ENCODE data around the gene RUVBL2.
"Not testable (repeated sequence)": the region's sequence is repeated elsewhere in the genome, so short reads cannot be mapped to it uniquely, and the experiment has no call there.

The RUVBL2 gene

GRCh38 chr19:49018388-49019241, 24.9 kb downstream of the RUVBL2 start:
- DNase-seq: not testable (repeated sequence)

- DNase-seq: peak; percentile 68
Measured at GRCh38 chr19:49019242-49019932, 25.7 kb downstream of the RUVBL2 start.

DNA sequence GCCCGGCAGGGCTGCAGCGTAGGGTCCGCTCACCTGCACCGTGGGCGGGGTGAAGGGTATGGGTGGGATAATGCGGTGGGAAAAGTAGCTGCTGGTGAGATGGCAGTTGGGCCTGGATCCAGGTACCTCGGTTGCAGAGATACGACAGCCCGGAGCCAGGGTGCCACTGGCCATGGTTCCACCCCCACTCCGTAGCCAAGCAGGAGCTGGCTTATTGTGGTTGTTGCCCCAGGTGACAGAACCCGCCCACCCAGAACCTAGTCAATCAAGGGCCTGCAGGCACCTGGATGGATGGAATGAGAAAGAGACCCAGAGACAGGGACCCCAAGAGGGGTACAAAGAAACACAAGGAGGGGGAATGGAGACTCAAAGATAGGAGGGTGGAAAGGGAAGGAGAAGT, 26.7 kb downstream of the RUVBL2 start:
- DNase-seq: no peak

DNA sequence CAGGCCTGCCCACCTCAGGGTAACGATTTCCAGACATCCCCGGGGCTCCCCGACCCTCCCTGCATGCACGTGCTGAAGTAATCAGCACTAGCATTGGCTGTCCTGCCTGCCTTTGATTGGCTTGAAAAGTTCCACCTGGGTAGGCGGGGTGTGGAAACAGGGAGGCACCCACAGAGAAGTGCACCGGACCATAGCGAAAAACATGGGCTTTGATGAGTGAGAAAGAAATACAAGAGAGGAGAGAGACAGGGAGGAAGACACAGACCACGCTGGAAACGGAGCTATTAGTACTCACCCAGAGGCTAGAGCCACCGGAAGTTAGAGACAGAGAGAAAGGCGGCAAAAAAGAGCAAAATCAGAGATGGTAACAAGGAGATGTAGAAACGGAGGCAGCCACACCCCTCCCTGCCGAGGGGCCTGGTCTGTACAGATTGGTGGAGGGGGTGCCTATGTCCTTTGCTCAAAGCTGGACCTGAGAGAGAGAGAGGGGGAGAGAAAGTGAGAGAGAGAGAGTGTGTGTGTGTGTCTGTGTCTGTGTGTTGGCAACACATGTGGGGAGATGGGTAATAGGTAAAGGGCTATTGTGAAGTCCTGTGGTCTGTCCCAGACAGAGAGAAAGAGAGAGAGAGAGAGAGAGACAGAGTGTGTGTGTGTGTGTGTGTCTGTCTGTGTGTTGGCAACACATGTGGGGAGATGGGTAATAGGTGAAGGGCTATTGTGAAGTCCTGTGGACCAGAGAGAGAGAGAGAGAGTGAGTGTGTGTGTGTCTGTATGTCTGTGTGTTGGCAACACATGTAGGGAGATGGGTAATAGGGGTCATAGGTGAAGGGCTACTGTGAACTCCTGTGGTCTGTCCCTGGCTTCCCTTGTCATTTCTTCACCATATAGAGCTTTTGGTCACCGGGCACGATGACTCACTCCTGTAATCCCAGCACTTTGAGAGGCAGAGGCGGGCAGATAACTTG, 27.5 kb downstream of the RUVBL2 start:
- DNase-seq: no peak

- DNase-seq: no peak
Measured at GRCh38 chr19:49022116-49022515, 28.4 kb downstream of the RUVBL2 start.

DNA sequence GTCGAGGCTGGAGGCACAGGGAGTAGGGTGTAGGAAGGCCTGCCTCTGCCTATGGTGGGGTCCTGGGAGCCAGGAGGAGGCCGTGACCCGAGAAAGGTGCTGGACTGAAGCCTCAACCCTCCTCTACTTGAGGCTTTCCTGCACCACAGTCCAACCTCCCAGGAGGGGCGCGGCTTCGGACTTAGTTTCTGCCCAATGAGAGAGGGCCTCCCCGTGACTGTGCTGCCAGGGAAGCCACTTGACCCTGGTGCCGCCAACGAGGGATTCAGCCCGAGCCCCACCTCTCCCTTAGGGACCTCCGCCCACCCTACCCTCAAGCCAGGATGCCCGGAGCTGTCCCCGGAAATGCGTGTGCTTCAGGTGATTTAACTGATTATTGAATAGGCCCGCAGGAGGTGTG, 30.5 kb downstream of the RUVBL2 start, which contains the start of gene CGB3:
Gene CGB3 (minus strand): TSS at position 101 of the 400 bp plus-strand sequence. CDS start 362 bp downstream, outside the sequence.
- not testable (repeated sequence) for DNase-seq

- DNase-seq: not testable (repeated sequence)
Measured at GRCh38 chr19:49025088-49025487, 31.4 kb downstream of the RUVBL2 start.

- DNase-seq: not testable (repeated sequence)
Measured at GRCh38 chr19:49025599-49025998, 31.9 kb downstream of the RUVBL2 start.

- not testable (repeated sequence) for DNase-seq
Measured at GRCh38 chr19:49028686-49029085, 35.0 kb downstream of the RUVBL2 start.

DNA sequence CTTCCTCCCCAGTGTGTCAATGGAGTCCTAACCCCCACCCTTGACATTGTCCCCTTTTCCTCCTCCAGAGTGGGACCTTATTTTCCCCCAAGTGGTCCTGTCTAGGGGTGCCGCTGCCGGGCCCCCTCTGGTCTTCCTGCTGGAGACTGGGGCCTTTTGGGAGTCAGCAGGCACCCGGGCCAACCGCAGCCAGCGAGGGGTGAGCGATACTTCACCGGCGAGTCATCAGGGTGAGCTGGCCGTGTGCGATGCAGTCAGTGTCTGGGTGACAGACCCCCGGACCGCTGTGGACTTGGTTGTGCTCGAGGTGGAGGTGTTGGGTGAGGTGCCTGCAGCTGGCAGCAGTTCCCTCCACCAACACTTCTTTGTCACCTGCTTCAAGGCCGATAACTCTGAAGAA, 36.1 kb downstream of the RUVBL2 start:
- DNase-seq: not testable (repeated sequence)

GRCh38 chr19:49030323-49030722, 36.6 kb downstream of the RUVBL2 start:
- DNase-seq: not testable (repeated sequence)

DNA sequence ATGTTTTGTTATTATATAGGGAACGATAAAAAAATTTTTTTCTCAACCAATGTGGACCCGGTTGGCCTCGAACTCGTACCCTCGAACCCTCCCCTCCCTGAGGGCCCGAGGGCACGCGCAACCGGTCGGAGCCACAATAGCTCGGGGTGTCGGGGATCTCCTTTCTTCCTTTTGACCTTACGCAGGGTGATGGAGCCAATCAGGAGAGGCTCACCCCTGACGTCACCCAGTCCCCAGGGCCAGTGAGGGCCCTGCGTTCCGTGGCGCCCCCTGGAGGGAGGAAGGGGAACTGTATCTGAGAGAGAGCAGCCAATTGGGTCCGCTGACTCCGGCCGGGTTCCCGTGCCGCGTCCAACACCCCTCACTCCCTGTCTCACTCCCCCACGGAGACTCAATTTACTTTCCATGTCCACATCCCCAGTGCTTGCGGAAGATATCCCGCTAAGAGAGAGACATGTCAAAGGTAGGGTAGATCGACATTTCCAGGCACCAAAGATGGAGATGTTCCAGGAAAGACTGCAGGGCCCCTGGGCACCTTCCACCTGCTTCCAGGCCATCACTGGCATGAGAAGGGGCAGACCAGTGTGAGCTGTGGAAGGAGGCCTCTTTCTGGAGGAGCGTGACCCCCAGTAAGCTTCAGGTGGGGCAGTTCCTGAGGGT, 38.1 kb downstream of the RUVBL2 start, which contains the start of gene CGB2:
Gene CGB2 (plus strand): TSS at position 249 of the 660 bp plus-strand sequence. CDS start 206 bp downstream, at position 455.
- peak; percentile 64 for DNase-seq

DNA sequence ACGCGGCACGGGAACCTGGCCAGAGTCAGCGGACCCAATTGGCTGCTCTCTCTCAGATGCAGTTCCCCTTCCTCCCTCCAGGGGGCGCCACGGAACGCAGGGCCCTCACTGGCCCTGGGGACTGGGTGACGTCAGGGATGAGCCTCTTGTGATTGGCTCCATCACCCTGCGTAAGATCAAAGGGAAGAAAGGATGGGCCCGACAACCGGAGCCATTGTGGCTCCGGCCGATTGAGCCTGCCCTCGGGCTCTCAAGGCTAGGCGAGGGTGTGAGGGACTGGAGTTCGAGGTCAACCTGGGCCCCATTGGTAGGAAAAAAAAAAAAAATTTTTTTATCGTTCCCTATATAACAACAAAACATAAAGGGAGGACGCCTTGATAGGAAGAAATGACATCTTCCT, 43.1 kb downstream of the RUVBL2 start, which contains the start of gene CGB1:
Gene CGB1 (minus strand): TSS at position 81 of the 400 bp plus-strand sequence. CDS start 184 bp downstream, outside the sequence.
- DNase-seq: not testable (repeated sequence)

DNA sequence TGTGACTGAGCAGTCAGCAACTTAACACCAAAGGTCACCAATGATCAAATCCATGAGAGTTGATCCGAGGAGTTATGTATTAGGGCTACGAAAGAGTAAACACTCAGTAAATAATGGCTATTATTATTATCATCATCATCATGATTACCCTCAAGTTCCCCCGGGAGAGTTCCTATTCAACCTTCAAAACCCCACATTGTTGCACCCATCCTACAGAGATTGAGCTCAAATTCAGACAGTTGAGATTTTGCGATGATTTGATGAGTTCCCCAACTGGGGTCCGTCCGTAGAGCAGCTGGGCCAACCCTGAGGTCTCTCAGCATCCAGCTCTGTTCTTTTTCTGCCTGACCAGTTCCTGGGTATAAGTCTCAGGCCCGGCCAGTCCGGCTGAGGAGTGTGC, 44.4 kb downstream of the RUVBL2 start:
- not testable (repeated sequence) for DNase-seq

GRCh38 chr19:49038557-49039276, 45.0 kb downstream of the RUVBL2 start:
- not testable (repeated sequence) for DNase-seq

GRCh38 chr19:49039736-49040135, 46.0 kb downstream of the RUVBL2 start:
- not testable (repeated sequence) for DNase-seq

- no peak for DNase-seq
Measured at GRCh38 chr19:49042177-49042576, 48.5 kb downstream of the RUVBL2 start.

GRCh38 chr19:49042666-49043065, 49.0 kb downstream of the RUVBL2 start:
- DNase-seq: not testable (repeated sequence)

- not testable (repeated sequence) for DNase-seq
Measured at GRCh38 chr19:49043548-49043947, 49.9 kb downstream of the RUVBL2 start, which contains the start of gene CGB5. CGB5 (plus strand) TSS chr19:49043848; CDS start chr19:49044210, 362 bp downstream.

DNA sequence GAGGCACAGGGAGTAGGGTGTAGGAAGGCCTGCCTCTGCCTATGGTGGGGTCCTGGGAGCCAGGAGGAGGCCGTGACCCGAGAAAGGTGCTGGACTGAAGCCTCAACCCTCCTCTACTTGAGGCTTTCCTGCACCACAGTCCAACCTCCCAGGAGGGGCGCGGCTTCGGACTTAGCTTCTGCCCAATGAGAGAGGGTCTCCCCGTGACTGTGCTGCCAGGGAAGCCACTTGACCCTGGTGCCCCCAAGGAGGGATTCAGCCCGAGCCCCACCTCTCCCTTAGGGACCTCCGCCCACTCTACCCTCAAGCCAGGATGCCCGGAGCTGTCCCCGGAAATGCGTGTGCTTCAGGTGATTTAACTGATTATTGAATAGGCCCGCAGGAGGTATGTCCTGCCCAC, 55.3 kb downstream of the RUVBL2 start, which contains the start of gene CGB8:
Gene CGB8 (minus strand): TSS at position 101 of the 400 bp plus-strand sequence. CDS start 372 bp downstream, outside the sequence.
- DNase-seq: not testable (repeated sequence)

GRCh38 chr19:49049834-49050233, 56.1 kb downstream of the RUVBL2 start:
- DNase-seq: not testable (repeated sequence)

All from CD4-positive, alpha-beta T cell treated with Interleukin-15 for 1 hour (primary cell).